ENCODE data around the gene ACAP1.

ACAP1 gene

GRCh38 chr17:7327501-7327900 lies 8.8 kb upstream of the ACAP1 start:
- TF ChIP-seq MAX (IDR thresholded peaks at IDR 0.05) (no peak), CREB1 (IDR thresholded peaks at IDR 0.05; ENCODE audit: low read depth) (no peak), EP300 (IDR thresholded peaks at IDR 0.05; ENCODE audit: borderline replicate concordance) (no peak)

- TF ChIP-seq TEAD4 (IDR thresholded peaks at IDR 0.05) (no peak), MAX (IDR thresholded peaks at IDR 0.05) (no peak), YY1 (IDR thresholded peaks at IDR 0.05; ENCODE audit: low read depth) (no peak), FOXM1 (IDR thresholded peaks at IDR 0.05; ENCODE audit: borderline replicate concordance, low read depth) (no peak), NFIC (IDR thresholded peaks at IDR 0.05) (no peak), REST (IDR thresholded peaks at IDR 0.05; ENCODE audit: low read depth) (no peak), CEBPB (IDR thresholded peaks at IDR 0.05) (no peak), EP300 (IDR thresholded peaks at IDR 0.05; ENCODE audit: borderline replicate concordance) (no peak), TCF12 (IDR thresholded peaks at IDR 0.05; ENCODE audit: low read depth) (no peak), RAD21 (IDR thresholded peaks at IDR 0.05; ENCODE audit: low read depth) (no peak), CREB1 (IDR thresholded peaks at IDR 0.05; ENCODE audit: low read depth) (no peak), ZBTB7A (IDR thresholded peaks at IDR 0.05; ENCODE audit: low read depth) (no peak), EGR1 (IDR thresholded peaks at IDR 0.05) (no peak), TAF1 (IDR thresholded peaks at IDR 0.05; ENCODE audit: low read depth) (no peak), USF1 (IDR thresholded peaks at IDR 0.05) (no peak)
Measured at GRCh38 chr17:7328009-7328408, 8.3 kb upstream of the ACAP1 start.

GRCh38 chr17:7328840-7329373 lies 7.4 kb upstream of the ACAP1 start, which contains the start of gene NEURL4:
Gene NEURL4, minus strand, starts transcription at chr17:7329335. Its CDS starts 23 bp downstream, at chr17:7329312.
- TF ChIP-seq EGR1 (IDR thresholded peaks at IDR 0.05) (no peak; the same call in 1 of the 2 replicates), EP300 (IDR thresholded peaks at IDR 0.05; ENCODE audit: borderline replicate concordance) (no peak), FOXM1 (IDR thresholded peaks at IDR 0.05; ENCODE audit: borderline replicate concordance, low read depth) (no peak), USF1 (IDR thresholded peaks at IDR 0.05) (no peak), TAF1 (IDR thresholded peaks at IDR 0.05; ENCODE audit: low read depth) (peak; percentile 65; the same call in 1 of the 2 replicates), NFIC (IDR thresholded peaks at IDR 0.05) (peak; percentile 20; the same call in 1 of the 2 replicates), TCF12 (IDR thresholded peaks at IDR 0.05; ENCODE audit: low read depth) (no peak; the same call in 1 of the 2 replicates), YY1 (IDR thresholded peaks at IDR 0.05; ENCODE audit: low read depth) (peak; percentile 81)

GRCh38 chr17:7329374-7329996 lies 6.8 kb upstream of the ACAP1 start:
- TF ChIP-seq TAF1 (IDR thresholded peaks at IDR 0.05; ENCODE audit: low read depth) (peak; percentile 5; the same call in 1 of the 2 replicates), EGR1 (IDR thresholded peaks at IDR 0.05) (0 out of 2 replicates have a peak, but pooled peaks have one; percentile 19), CREB1 (IDR thresholded peaks at IDR 0.05; ENCODE audit: low read depth) (peak; percentile 59), CEBPB (IDR thresholded peaks at IDR 0.05) (no peak), EP300 (IDR thresholded peaks at IDR 0.05; ENCODE audit: borderline replicate concordance) (peak; percentile 49), TCF12 (IDR thresholded peaks at IDR 0.05; ENCODE audit: low read depth) (0 out of 2 replicates have a peak, but pooled peaks have one; percentile 10), RAD21 (IDR thresholded peaks at IDR 0.05; ENCODE audit: low read depth) (no peak), MAX (IDR thresholded peaks at IDR 0.05) (peak; percentile 44)

GRCh38 chr17:7329997-7330637 lies 6.2 kb upstream of the ACAP1 start:
- no peak for TF ChIP-seq FOXM1 (IDR thresholded peaks at IDR 0.05; ENCODE audit: borderline replicate concordance, low read depth)
- no peak; the same call in 1 of the 2 replicates for TF ChIP-seq MAX (IDR thresholded peaks at IDR 0.05)
- TF ChIP-seq CREB1 (IDR thresholded peaks at IDR 0.05; ENCODE audit: low read depth): 0 out of 2 replicates have a peak, but pooled peaks have one; percentile 28

- TF ChIP-seq USF1 (IDR thresholded peaks at IDR 0.05) (no peak), TEAD4 (IDR thresholded peaks at IDR 0.05) (no peak), TCF12 (IDR thresholded peaks at IDR 0.05; ENCODE audit: low read depth) (no peak), RAD21 (IDR thresholded peaks at IDR 0.05; ENCODE audit: low read depth) (no peak), REST (IDR thresholded peaks at IDR 0.05; ENCODE audit: low read depth) (no peak), MAX (IDR thresholded peaks at IDR 0.05) (no peak), YY1 (IDR thresholded peaks at IDR 0.05; ENCODE audit: low read depth) (no peak), ZBTB7A (IDR thresholded peaks at IDR 0.05; ENCODE audit: low read depth) (no peak), CEBPB (IDR thresholded peaks at IDR 0.05) (no peak), CREB1 (IDR thresholded peaks at IDR 0.05; ENCODE audit: low read depth) (no peak), TAF1 (IDR thresholded peaks at IDR 0.05; ENCODE audit: low read depth) (no peak), EP300 (IDR thresholded peaks at IDR 0.05; ENCODE audit: borderline replicate concordance) (no peak), EGR1 (IDR thresholded peaks at IDR 0.05) (no peak), FOXM1 (IDR thresholded peaks at IDR 0.05; ENCODE audit: borderline replicate concordance, low read depth) (no peak), NFIC (IDR thresholded peaks at IDR 0.05) (no peak)
Measured at GRCh38 chr17:7330638-7331015, 5.7 kb upstream of the ACAP1 start.
